Posterior vena cava (tissue), 2 donors: ENCODE data around the gene MCAT. TPM values are rescaled to one million over a fixed set of nuclear protein-coding genes. Genes with fewer than 3 reads are reported as not detected.

Experiments
- DNase-seq: peaks from one replicate; pipeline ENCODE4 v3.0.0-alpha.2; 2020; ENCODE audit warnings: low spot score
- intact Hi-C, 2 donors: fragments of 100-400 bp; cut with DNase I; formaldehyde crosslinking; loops; one replicate each; pipeline versions ENCODE4 v1.14.1 to v1.14.2; 2022 to 2023
- long read RNA-seq, 2 donors: library from polyadenylated mRNA; unstranded; transcript quantifications; one replicate each; pipeline ENCODE4 v2.0.0, GENCODE V29; 2020 to 2021
- total RNA-seq, 2 donors: library from RNA; stranded (reverse); fragmentation: NEBNext Ultra II Directional; extraction: Animal tissue kit (Norgen Biotek cat#: 25700); gene quantifications; one replicate each; pipeline ENCODE4 v1.2.1, GENCODE V29; 2021
- donor health status: DM: yes; HTN: yes; CAD: no.
- donor health status: DM: yes; HTN: yes; CAD: no.

The MCAT gene
- total RNA-seq = 10 to 100 TPM in 1 of 2 donors, 1 to 10 TPM in 1; 8.9 to 10.2 TPM
- long read RNA-seq, donor 1, partial matches to known transcripts = 0 of 5 reads
- long read RNA-seq, donor 1, other reads (novel, unspliced or antisense) = 1 of 5 reads
- long read RNA-seq, donor 2, transcript MCAT-202 (3 exons, 1,134 nt) = major isoform, 12 of 18 reads
- long read RNA-seq, donor 2, partial matches to known transcripts = 0 of 18 reads
- long read RNA-seq, donor 2, other reads (novel, unspliced or antisense) = 1 of 18 reads

- peak; percentile 96 for DNase-seq
- intact Hi-C loops = no loop called here
These were observed at the start of gene MCAT for GRCh38 chr22:43142880-43143562. MCAT (minus strand) TSS chr22:43143398; CDS start chr22:43143348, 50 bp downstream.

GRCh38 chr22:43191831-43192230, 48.6 kb upstream of the MCAT start:
- intact Hi-C loops = no loop called here
- no peak for DNase-seq

DNA sequence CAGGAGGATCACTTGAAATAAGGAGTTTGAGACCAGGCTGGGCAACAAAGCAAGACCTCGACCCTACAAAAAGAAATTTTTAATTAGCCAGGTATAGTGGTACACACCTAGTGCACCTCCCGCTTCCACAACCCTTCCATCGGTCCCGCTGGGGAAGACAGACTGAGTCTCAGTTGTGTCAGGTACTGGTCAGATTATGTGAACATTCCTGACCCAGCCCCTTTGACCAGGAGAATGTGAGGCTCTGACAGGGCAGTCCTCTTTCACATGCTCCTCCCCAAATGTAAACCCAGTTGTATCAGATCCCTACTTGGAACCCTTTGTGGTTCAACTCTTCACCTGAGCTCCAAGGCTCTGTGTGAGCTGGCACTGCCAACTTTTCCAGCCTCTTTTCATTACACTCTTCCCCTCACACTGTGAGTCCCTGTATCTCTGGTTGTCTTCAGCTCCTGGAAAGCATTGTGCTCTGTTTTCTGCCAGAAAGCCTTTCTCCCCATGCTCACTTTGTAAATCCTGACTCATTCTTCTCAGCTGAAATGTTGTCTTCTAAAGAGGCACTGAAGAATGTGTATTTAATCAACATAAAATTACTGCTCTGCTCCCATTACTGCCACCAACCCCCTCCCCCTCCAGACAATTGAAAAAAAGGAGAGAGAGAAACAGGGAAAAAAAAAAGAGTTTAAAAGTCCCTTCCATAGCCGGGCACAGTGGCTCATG, 45.8 kb upstream of the MCAT start:
- DNase-seq = no peak
- intact Hi-C loops = no loop called here

- intact Hi-C loops = no loop called here
- DNase-seq = peak; percentile 99
These were observed 44.2 kb upstream of the MCAT start for GRCh38 chr22:43187171-43188099.

- intact Hi-C loops = no loop called here
- no peak for DNase-seq
These were observed 43.3 kb upstream of the MCAT start, which contains the start of gene TTLL12 for GRCh38 chr22:43186272-43187170. TTLL12 (minus strand) TSS chr22:43187134; CDS start chr22:43187069, 65 bp downstream.

- DNase-seq = no peak
These were observed 42.7 kb upstream of the MCAT start for GRCh38 chr22:43185860-43186261.

DNA sequence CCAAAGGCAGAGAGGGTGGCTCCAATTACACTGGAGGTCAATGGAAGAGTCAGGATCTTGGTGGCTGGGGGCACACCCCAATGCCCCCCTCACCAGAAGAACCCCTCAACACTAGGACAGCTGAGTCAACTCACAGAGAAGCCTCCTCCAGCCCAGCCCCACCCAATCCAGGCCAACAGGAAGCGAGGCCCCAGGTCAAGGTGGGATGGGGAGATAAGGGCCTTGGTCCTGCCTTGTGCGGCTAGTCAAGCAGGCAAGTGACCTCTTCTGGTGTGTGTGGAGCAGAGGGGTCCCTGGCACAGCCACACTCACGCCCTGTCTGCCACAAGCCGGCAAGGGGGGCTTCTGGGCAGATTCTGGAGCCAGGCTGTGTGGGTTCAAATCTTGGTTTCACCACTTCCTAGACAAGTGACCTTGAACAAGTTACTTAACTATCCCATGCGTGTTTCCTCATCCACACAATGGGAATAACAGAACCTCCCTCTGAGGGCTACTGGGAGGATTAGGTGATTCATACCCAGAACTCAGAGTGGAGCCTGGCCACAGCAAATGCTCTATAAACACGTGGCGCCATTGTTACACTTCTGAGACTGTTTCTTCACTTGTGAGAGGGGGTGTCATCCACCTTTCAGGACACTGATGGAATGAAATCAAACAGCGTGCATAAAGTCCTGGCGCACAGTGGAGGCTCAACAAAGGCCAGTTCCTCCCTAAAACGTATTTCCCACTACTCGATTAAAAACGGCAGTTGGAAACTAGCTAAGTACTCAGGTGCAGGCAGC, 40.5 kb upstream of the MCAT start:
- no peak for DNase-seq
- intact Hi-C loops = no loop called here

More at GRCh38 chr22:43185860-43186261, 42.7 kb upstream of the MCAT start:
- intact Hi-C loops = no loop called here

GRCh38 chr22:43182726-43183125, 39.5 kb upstream of the MCAT start:
- intact Hi-C loops = no loop called here
- no peak for DNase-seq

DNA sequence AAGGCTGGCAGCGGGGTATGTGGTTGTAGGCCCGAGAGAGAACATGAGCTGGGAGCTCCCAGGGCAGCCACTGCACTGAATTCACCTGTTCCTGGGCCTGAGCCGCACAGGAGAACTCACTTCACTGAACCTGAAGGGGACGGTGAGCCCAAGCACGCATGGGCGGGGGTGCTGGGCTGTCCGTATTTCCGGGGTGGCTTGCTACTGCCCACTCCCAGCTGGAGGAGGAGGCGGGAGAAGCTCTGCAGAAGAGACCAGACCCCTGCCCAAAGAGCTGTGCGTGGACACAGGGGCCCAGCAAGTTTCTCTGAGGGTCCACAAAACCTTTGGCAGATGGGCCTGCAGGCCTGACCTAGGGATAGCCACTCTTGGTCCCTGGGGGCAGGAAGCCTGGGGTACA, 38.9 kb upstream of the MCAT start:
- no peak for DNase-seq
- intact Hi-C loops = no loop called here

DNA sequence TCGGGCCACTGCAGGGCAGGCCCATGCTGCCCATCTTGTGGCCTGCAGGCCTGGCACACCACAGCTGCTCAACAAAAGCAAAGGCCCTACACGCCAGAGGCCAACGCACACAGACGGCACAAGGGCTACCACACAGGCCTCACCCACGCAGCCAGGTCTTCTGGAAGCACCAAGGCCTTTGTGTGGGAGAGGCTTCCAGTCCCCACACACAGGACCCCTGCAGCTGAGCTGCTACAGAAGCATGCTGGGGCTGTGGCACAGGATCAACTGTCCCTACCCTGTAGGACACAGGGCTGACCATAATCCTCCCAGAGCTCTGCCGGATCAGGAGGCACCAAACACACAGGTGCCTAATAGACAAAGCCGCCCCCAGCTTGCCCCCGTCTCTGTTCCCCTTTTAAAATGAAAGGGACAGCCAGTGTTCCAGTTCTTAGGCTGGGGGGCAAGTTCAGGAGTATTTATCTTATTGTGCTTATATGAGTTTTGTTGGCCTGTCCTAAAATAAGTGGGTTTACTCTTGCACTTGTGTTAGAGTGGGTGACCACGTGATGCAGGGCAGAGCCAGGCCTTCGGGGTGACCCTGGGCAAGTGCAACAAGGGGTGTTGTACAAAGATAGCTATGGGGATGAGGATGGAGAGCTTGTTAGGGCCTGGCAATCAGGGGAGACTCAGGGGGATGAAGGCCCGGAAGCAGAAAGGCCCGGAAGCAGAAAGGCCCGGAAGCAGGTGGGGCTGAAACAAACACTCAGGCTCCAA, 38.3 kb upstream of the MCAT start:
- DNase-seq = no peak
- intact Hi-C loops = no loop called here

- DNase-seq = no peak
- intact Hi-C loops = no loop called here
These were observed 37.5 kb upstream of the MCAT start for GRCh38 chr22:43180670-43181069.

DNA sequence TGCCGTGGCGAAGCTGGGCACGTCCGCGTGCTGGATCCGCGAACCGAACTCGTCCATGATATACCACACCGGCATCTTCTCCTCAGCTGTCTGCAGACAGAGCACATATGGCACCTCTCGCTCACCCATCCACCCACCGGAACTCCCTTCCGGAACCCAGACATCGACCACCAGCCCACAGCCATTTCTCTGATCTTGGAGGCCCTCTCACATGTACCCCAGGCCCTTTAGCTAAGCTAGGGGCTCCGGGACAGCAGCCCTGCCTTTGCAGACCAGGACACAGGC, 36.7 kb upstream of the MCAT start:
- intact Hi-C loops = no loop called here

DNA sequence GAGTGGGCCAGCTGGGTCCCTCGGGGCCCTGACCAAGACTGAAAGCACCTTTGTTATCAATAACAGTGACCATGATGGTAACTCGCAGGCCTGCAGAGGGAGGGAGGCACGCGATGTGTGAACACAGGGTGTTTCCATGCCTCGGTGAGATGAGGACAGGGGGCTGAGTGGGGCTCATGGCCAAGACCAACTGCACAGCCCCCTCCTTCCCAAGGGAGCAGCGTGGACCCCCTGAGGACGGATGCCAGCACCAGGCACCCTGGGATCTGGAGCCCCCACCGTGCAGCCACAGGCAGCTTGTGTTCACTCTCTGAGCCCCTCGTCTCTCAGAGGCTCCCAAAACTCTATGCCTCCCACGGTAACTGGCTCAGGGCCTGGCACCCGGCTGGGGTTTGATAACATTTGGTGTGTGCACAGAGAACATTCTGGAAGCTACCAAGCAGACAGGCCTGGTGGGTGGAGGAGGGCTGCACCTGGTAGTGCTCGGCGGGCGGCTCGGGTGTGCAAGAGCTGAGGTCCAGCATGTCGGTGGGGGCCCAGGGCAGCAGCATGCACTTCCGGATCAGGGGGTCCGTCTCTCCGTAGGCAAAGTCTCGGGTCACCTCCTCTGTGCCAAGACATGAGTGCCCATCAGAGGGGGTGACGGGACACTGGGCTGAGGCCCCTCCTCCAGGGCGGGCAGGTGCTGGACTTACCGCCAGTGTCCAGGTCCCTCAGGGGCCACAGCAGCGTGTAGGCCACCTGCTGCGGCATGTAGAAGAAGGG, 36.1 kb upstream of the MCAT start:
- intact Hi-C loops = no loop called here
- no peak for DNase-seq

More for the DNA sequence above, 36.7 kb upstream of the MCAT start:
- no peak for DNase-seq

- no peak for DNase-seq
- intact Hi-C loops = no loop called here
These were observed 34.3 kb upstream of the MCAT start for GRCh38 chr22:43177479-43177878.

- DNase-seq = no peak
These were observed 32.9 kb upstream of the MCAT start for GRCh38 chr22:43176090-43176489.

GRCh38 chr22:43174941-43175531, 31.8 kb upstream of the MCAT start:
- DNase-seq = peak; percentile 59
- intact Hi-C loops = no loop called here

More at GRCh38 chr22:43176090-43176489, 32.9 kb upstream of the MCAT start:
- intact Hi-C loops = no loop called here
